Liver (tissue), 3 donors: ENCODE data around the gene PARP16.

Experiments
- CTCF ChIP-seq: fragments of 150-350 bp; IDR thresholded peaks from 2 replicates; pipeline ENCODE4 v1.5.1; 2017; ENCODE audit warnings: improper control_type of control experiment, low read depth, low read length; ENCODE audit not compliant: missing input control
- FOXA1 ChIP-seq: IDR thresholded peaks from 2 replicates; pipeline ENCODE4 v1.6.1; 2016; ENCODE audit warnings: antibody characterized with exemption
- MAX ChIP-seq: IDR thresholded peaks from 2 replicates; pipeline ENCODE4 v1.6.1; 2016; ENCODE audit warnings: antibody characterized with exemption
- RAD21 ChIP-seq, 2 donors: IDR thresholded peaks; 2 replicates each; pipeline ENCODE4 v1.6.1; 2016; ENCODE audit warnings: antibody characterized with exemption in 2 of 2, mild to moderate bottlenecking in 2 of 2
- REST ChIP-seq: IDR thresholded peaks from 2 replicates; pipeline ENCODE4 v1.6.1; 2016; ENCODE audit warnings: antibody characterized with exemption, mild to moderate bottlenecking
- TAF1 ChIP-seq: conservative IDR thresholded peaks from 2 replicates; pipeline ENCODE4 v1.6.1; 2016; ENCODE audit warnings: antibody characterized with exemption, mild to moderate bottlenecking
- donor health status: healthy.
- donor health status: healthy.

- TF ChIP-seq CTCF, result no peak
- TF ChIP-seq RAD21 (IDR thresholded peaks at IDR 0.05), result no peak
- TF ChIP-seq FOXA1, result no peak
- TF ChIP-seq TAF1, result no peak
- TF ChIP-seq MAX, result no peak
- TF ChIP-seq REST, result no peak
Observed at GRCh38 chr15:65222891-65223290, 63.8 kb downstream of the PARP16 start.
